Chondrocyte (in vitro differentiated cells): Measurements from ENCODE around the gene CTNND2. TPM values are rescaled to one million over a fixed set of nuclear protein-coding genes. Genes with fewer than 3 reads are reported as not detected.

Experiments used
- DNase-seq: peaks from one replicate; pipeline ENCODE4 v3.0.0; 2021; ENCODE audit warnings: mixed read lengths, low spot score
- H3K27ac Mint-ChIP-seq: one replicate; pipeline ENCODE4 v1.8.0; 2021; ENCODE audit warnings: mild to moderate bottlenecking, moderate library complexity, mixed read lengths; ENCODE audit not compliant: unreplicated experiment
- H3K27me3 Mint-ChIP-seq: 2 replicates; pipeline ENCODE4 v1.8.0; 2021; ENCODE audit warnings: low read depth, mixed read lengths
- H3K36me3 Mint-ChIP-seq: 2 replicates; pipeline ENCODE4 v1.8.0; 2021; ENCODE audit warnings: low read depth, mixed read lengths
- H3K4me1 Mint-ChIP-seq: 2 replicates; pipeline ENCODE4 v1.8.0; 2021; ENCODE audit warnings: low read depth, mild to moderate bottlenecking, mixed read lengths
- H3K4me3 Mint-ChIP-seq: one replicate; pipeline ENCODE4 v1.8.0; 2021; ENCODE audit warnings: mild to moderate bottlenecking, moderate library complexity, mixed read lengths; ENCODE audit not compliant: unreplicated experiment
- H3K9me3 Mint-ChIP-seq: 2 replicates; pipeline ENCODE4 v1.8.0; 2021; ENCODE audit warnings: low read depth, mixed read lengths
- CTCF ChIP-seq: fragments of 200-600 bp; sonication (generic); IDR thresholded peaks from 2 replicates; pipeline ENCODE4 v1.5.0; 2021; ENCODE audit warnings: antibody characterized with exemption, mild to moderate bottlenecking, moderate library complexity
- total RNA-seq: library from RNA; stranded (reverse); gene quantifications from 3 replicates; pipeline ENCODE4 v1.2.1, GENCODE V29; 2021

Gene CTNND2
- total RNA-seq, 1 donor from 2014 or later, result 2.1 TPM

GRCh38 chr5:11130131-11130530 is 774.1 kb downstream of the CTNND2 start:
- Mint-ChIP-seq H3K36me3 (no peaks in the 10 kb centered on the region), H3K9me3 (no peaks in the 10 kb centered on the region), H3K27me3 (peaks cover 9% of the 10 kb centered on the region), H3K27ac (no peak overlapping the region), H3K4me3 (no peak overlapping the region), H3K4me1 (no peaks in the 10 kb centered on the region)
- TF ChIP-seq CTCF, result no peak
- no peak for DNase-seq

GRCh38 chr5:11128021-11128420 is 776.2 kb downstream of the CTNND2 start:
- Mint-ChIP-seq H3K27me3 (peaks cover 14% of the 10 kb centered on the region), H3K4me1 (no peaks in the 10 kb centered on the region), H3K27ac (no peak overlapping the region), H3K4me3 (no peak overlapping the region), H3K9me3 (no peaks in the 10 kb centered on the region), H3K36me3 (no peaks in the 10 kb centered on the region)
- DNase-seq, result no peak
- no peak for TF ChIP-seq CTCF

- Mint-ChIP-seq H3K27me3 (peaks cover 16% of the 10 kb centered on the region), H3K4me3 (no peak overlapping the region), H3K27ac (no peak overlapping the region), H3K4me1 (no peaks in the 10 kb centered on the region), H3K36me3 (no peaks in the 10 kb centered on the region), H3K9me3 (no peaks in the 10 kb centered on the region)
- no peak for TF ChIP-seq CTCF
- no peak for DNase-seq
These were observed 777.4 kb downstream of the CTNND2 start for GRCh38 chr5:11126844-11127243.

- H3K4me1 Mint-ChIP-seq, result no peaks in the 10 kb centered on the region
- DNase-seq, result no peak
- no peaks in the 10 kb centered on the region for H3K36me3 Mint-ChIP-seq
- no peak for TF ChIP-seq CTCF
- H3K9me3 Mint-ChIP-seq, result no peaks in the 10 kb centered on the region
- no peak overlapping the region for H3K27ac Mint-ChIP-seq
- no peak overlapping the region for H3K4me3 Mint-ChIP-seq
- H3K27me3 Mint-ChIP-seq, result peaks cover 17% of the 10 kb centered on the region
These were observed 782.4 kb downstream of the CTNND2 start for GRCh38 chr5:11121885-11122284.

- no peak for TF ChIP-seq CTCF
- Mint-ChIP-seq H3K4me1 (no peaks in the 10 kb centered on the region), H3K4me3 (no peak overlapping the region), H3K27me3 (peaks cover 13% of the 10 kb centered on the region), H3K9me3 (no peaks in the 10 kb centered on the region), H3K36me3 (peaks cover 2% of the 10 kb centered on the region), H3K27ac (no peak overlapping the region)
- DNase-seq, result no peak
These were observed 794.1 kb downstream of the CTNND2 start for GRCh38 chr5:11110128-11110527.
